Left ventricle myocardium inferior (tissue), 1 donor: Measurements from ENCODE around the gene PHLDB2. TPM values are rescaled to one million over a fixed set of nuclear protein-coding genes. Genes with fewer than 3 reads are reported as not detected.
A peak's percentile ranks its signal among the peaks of the same experiment; 100 is the strongest.

Source experiments
- DNase-seq: peaks from one replicate; pipeline ENCODE4 v3.0.0-alpha.2; 2020
- H3K27ac ChIP-seq: fragments of 200-600 bp; replicated peaks from 2 replicates; pipeline ENCODE4 v1.8.0; 2021
- H3K27me3 ChIP-seq: fragments of 200-600 bp; 2 replicates; pipeline ENCODE4 v1.8.0; 2021; ENCODE audit warnings: low read depth
- H3K36me3 ChIP-seq: fragments of 200-600 bp; 2 replicates; pipeline ENCODE4 v1.8.0; 2021
- H3K4me1 ChIP-seq: fragments of 200-600 bp; 2 replicates; pipeline ENCODE4 v1.8.0; 2021
- H3K4me3 ChIP-seq: fragments of 200-600 bp; 2 replicates; pipeline ENCODE4 v1.8.0; 2021; ENCODE audit warnings: mild to moderate bottlenecking, moderate library complexity
- H3K9me3 ChIP-seq: fragments of 200-600 bp; replicated peaks from 2 replicates; pipeline ENCODE4 v1.8.0; 2021
- CTCF ChIP-seq: fragments of 200-600 bp; IDR thresholded peaks from 2 replicates; pipeline ENCODE4 v1.8.0; 2021; ENCODE audit warnings: antibody characterized with exemption, mild to moderate bottlenecking, borderline replicate concordance
- intact Hi-C: fragments of 100-400 bp; cut with micrococcal nuclease; formaldehyde crosslinking; loops from one replicate; pipeline ENCODE4 v1.11.0; 2022
- total RNA-seq: library from RNA; stranded (reverse); fragmentation: NEBNext Ultra II Directional; extraction: Animal tissue kit (Norgen Biotek cat#: 25700); gene quantifications from one replicate; pipeline ENCODE4 v1.2.1, GENCODE V29; 2021
- donor health status: DM: no; HTN: yes; CAD: no; lungs with severe emphysema.

PHLDB2 gene
- total RNA-seq, 1 donor from 2014 or later, result 89.3 TPM

- no peak for DNase-seq
- H3K27ac ChIP-seq, result no peak overlapping the region
- TF ChIP-seq CTCF, result peak; percentile 79
- intact Hi-C loops, result no loop called here
- H3K27me3 ChIP-seq, result no peaks in the 10 kb centered on the region
- H3K36me3 ChIP-seq, result peaks cover 56% of the 10 kb centered on the region
- peaks cover 4% of the 10 kb centered on the region for H3K4me1 ChIP-seq
- no peak overlapping the region for H3K4me3 ChIP-seq
- H3K9me3 ChIP-seq, result no peaks in the 10 kb centered on the region
Observed at GRCh38 chr3:111989061-111989678, 130.1 kb downstream of the PHLDB2 start.

- Histone ChIP-seq H3K27me3 (no peaks in the 10 kb centered on the region), H3K36me3 (peaks cover 33% of the 10 kb centered on the region), H3K4me3 (no peak overlapping the region), H3K4me1 (peaks cover 4% of the 10 kb centered on the region), H3K27ac (no peak overlapping the region), H3K9me3 (no peaks in the 10 kb centered on the region)
- no peak for TF ChIP-seq CTCF
- DNase-seq, result no peak
- intact Hi-C loops, result no loop called here
Observed at GRCh38 chr3:111993038-111993437, 134.0 kb downstream of the PHLDB2 start.

- Histone ChIP-seq H3K4me1 (peaks cover 16% of the 10 kb centered on the region), H3K9me3 (no peaks in the 10 kb centered on the region), H3K36me3 (peaks cover 1% of the 10 kb centered on the region), H3K27ac (no peak within 1 kb of the TSS), H3K27me3 (peaks cover 19% of the 10 kb centered on the region), H3K4me3 (peak within 1 kb of the TSS; percentile 61)
- no peak for TF ChIP-seq CTCF
- DNase-seq, result no peak
- intact Hi-C loops, result no loop called here
Observed at GRCh38 chr3:111998636-111999483, 139.8 kb downstream of the PHLDB2 start, which contains the start of gene TAGLN3. Gene TAGLN3, plus strand, starts transcription at chr3:111998922. Its CDS starts 501 bp downstream, at chr3:111999423.

- H3K4me3 ChIP-seq, result peak overlapping the region; percentile 61
- H3K36me3 ChIP-seq, result no peaks in the 10 kb centered on the region
- no peak overlapping the region for H3K27ac ChIP-seq
- no peak for TF ChIP-seq CTCF
- intact Hi-C loops, result no loop called here
- H3K9me3 ChIP-seq, result no peaks in the 10 kb centered on the region
- DNase-seq, result no peak
- H3K27me3 ChIP-seq, result peaks cover 19% of the 10 kb centered on the region
- peaks cover 16% of the 10 kb centered on the region for H3K4me1 ChIP-seq
Observed at GRCh38 chr3:111999484-112000324, 140.6 kb downstream of the PHLDB2 start.

- intact Hi-C loops, result no loop called here
- H3K27ac ChIP-seq, result no peak overlapping the region
Observed at GRCh38 chr3:112000367-112000771, 141.3 kb downstream of the PHLDB2 start.

More at GRCh38 chr3:112000367-112000771, 141.3 kb downstream of the PHLDB2 start:
- TF ChIP-seq CTCF, result no peak
- DNase-seq, result no peak
- Histone ChIP-seq H3K4me3 (no peak overlapping the region), H3K4me1 (peaks cover 16% of the 10 kb centered on the region), H3K36me3 (no peaks in the 10 kb centered on the region), H3K27me3 (peaks cover 19% of the 10 kb centered on the region), H3K9me3 (no peaks in the 10 kb centered on the region)
